Esophagus muscularis mucosa (tissue), 4 donors: Measurements from ENCODE around the gene RPH3AL. TPM values are rescaled to one million over a fixed set of nuclear protein-coding genes. Genes with fewer than 3 reads are reported as not detected.
A peak's percentile ranks its signal among the peaks of the same experiment; 100 is the strongest.

Source experiments
- DNase-seq: peaks from one replicate; pipeline ENCODE4 v3.0.0-alpha.2; 2017; ENCODE audit errors: extremely low spot score
- H3K27ac ChIP-seq, 4 donors: fragments of 200-600 bp; sonication (generic); replicated peaks in 1 of 4; 1 replicate in 3 of 4; 2 replicates in 1 of 4; pipeline ENCODE4 v1.5.1; 2016 to 2019; ENCODE audit warnings: mild to moderate bottlenecking in 1 of 4
- H3K27me3 ChIP-seq, 4 donors: fragments of 200-600 bp; sonication (generic); one replicate each; pipeline versions ENCODE4 v1.5.1 to v1.6.0; 2016 to 2019
- H3K36me3 ChIP-seq, 4 donors: fragments of 200-600 bp; sonication (generic); one replicate each; pipeline ENCODE4 v1.5.1; 2016 to 2019
- H3K4me1 ChIP-seq, 4 donors: fragments of 200-600 bp; sonication (generic); one replicate each; pipeline ENCODE4 v1.5.1; 2016 to 2019
- H3K4me3 ChIP-seq, 4 donors: fragments of 200-600 bp; sonication (generic); 1 replicate in 2 of 4; 2 replicates in 2 of 4; pipeline ENCODE4 v1.5.1; 2016 to 2019; ENCODE audit warnings: mild to moderate bottlenecking in 4 of 4, moderate library complexity in 1 of 4
- H3K9me3 ChIP-seq, 4 donors: fragments of 200-600 bp; sonication (generic); 1 replicate in 3 of 4; 2 replicates in 1 of 4; pipeline ENCODE4 v1.5.1; 2016 to 2019
- EP300 ChIP-seq: sonication (generic); formaldehyde crosslinking; IDR thresholded peaks from one replicate; pipeline ENCODE4 v1.6.1; 2017; ENCODE audit warnings: antibody characterized with exemption
- POLR2A ChIP-seq: fragments of 450-650 bp; IDR thresholded peaks from one replicate; pipeline ENCODE4 v1.6.1; 2017; ENCODE audit warnings: antibody characterized with exemption, moderate library complexity, mild to moderate bottlenecking, low read depth
- POLR2AphosphoS5 ChIP-seq, 2 donors: sonication (generic); formaldehyde crosslinking; IDR thresholded peaks; one replicate each; pipeline ENCODE4 v1.6.1; 2017; ENCODE audit warnings: antibody characterized with exemption in 2 of 2
- WGBS: methylation state at CpG from one replicate; pipeline ENCODE4 v1.1.5; 2018; 5-methylcytosine and 5-hydroxymethylcytosine counted together
- intact Hi-C: fragments of 100-400 bp; cut with DNase I; formaldehyde crosslinking; loops from one replicate; pipeline ENCODE4 v1.15.1; 2023
- total RNA-seq, 4 donors: library from RNA; depleted of rRNA; stranded (reverse); fragments of >200 nt; gene quantifications; one replicate each; pipeline versions ENCODE4 v1.1.0 to v1.2.1, GENCODE V29; 2016
- TF ChIP-seq, protein P1 (sequence below), 3 experiments: fragments of 200-600 bp in 2 of 3; fragments of 450-650 bp in 1 of 3; sonication (generic) in 2 of 3; IDR thresholded peaks; one replicate each; pipeline ENCODE4 v1.5.1; 2017 to 2019; ENCODE audit warnings: antibody characterized with exemption in 3 of 3, mild to moderate bottlenecking in 2 of 3, moderate library complexity in 1 of 3

Gene RPH3AL
- total RNA-seq, 4 donors from 2014 or later: 8.7 to 21.0 (median 14.8) TPM

GRCh38 chr17:303168-303567 lies 49.4 kb downstream of the RPH3AL start:
- TF ChIP-seq POLR2A: no peak
- TF ChIP-seq POLR2AphosphoS5 (IDR thresholded peaks at IDR 0.05): no peak
- TF ChIP-seq, protein P1, sequence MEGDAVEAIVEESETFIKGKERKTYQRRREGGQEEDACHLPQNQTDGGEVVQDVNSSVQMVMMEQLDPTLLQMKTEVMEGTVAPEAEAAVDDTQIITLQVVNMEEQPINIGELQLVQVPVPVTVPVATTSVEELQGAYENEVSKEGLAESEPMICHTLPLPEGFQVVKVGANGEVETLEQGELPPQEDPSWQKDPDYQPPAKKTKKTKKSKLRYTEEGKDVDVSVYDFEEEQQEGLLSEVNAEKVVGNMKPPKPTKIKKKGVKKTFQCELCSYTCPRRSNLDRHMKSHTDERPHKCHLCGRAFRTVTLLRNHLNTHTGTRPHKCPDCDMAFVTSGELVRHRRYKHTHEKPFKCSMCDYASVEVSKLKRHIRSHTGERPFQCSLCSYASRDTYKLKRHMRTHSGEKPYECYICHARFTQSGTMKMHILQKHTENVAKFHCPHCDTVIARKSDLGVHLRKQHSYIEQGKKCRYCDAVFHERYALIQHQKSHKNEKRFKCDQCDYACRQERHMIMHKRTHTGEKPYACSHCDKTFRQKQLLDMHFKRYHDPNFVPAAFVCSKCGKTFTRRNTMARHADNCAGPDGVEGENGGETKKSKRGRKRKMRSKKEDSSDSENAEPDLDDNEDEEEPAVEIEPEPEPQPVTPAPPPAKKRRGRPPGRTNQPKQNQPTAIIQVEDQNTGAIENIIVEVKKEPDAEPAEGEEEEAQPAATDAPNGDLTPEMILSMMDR (IDR thresholded peaks at IDR 0.05): no peak
- TF ChIP-seq EP300: no peak
- WGBS: 87% methylated on average over 9 of the region's 9 CpGs
- Histone ChIP-seq H3K27me3 (peaks cover 0 to 13% (median 0%) of the 10 kb centered on the region in 4 donors), H3K9me3 (no peaks in the 10 kb centered on the region), H3K27ac (no peak overlapping the region), H3K4me1 (peaks cover 19 to 27% (median 25%) of the 10 kb centered on the region in 4 donors), H3K36me3 (no peaks in the 10 kb centered on the region), H3K4me3 (no peak overlapping the region)
- DNase-seq: no peak
- intact Hi-C loops: no loop called here

GRCh38 chr17:302300-302698 lies 50.3 kb downstream of the RPH3AL start:
- no peak for TF ChIP-seq POLR2A
- no peak for TF ChIP-seq EP300
- TF ChIP-seq, protein P1 (IDR thresholded peaks at IDR 0.05): no peak
- no peak for TF ChIP-seq POLR2AphosphoS5 (IDR thresholded peaks at IDR 0.05)

DNA sequence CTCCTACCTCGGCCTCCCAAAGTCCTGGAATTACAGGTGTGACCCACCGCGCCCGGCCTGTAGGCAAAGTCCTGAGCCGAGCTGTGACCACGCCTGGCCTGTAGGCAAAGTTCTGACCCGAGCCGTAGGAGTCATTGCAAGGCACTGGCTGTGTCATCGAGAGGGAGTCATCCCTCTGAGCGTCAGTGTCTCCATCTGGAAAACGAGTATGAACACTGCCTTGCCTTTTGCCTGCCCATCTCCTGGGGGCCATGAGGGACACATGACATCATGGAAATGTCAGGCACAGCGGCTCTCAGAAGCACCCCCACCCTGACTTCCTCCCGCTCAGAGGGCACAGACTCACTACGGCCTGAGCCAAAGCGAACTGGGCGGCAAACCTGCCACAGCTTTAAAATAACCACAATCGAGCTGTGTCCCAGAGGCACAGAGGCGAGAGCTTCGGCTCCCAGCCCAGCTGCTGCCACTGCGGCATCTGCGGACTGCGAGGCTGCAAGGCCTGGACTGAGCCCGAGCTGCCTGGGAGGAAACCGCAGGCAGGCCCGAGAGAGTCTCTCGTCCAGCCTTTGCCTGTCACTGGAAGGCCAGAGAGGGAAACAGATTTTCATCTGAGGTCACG lies 50.8 kb downstream of the RPH3AL start:
- peak; percentile 27 to 28 for TF ChIP-seq POLR2AphosphoS5 (IDR thresholded peaks at IDR 0.05)
- no peak for TF ChIP-seq POLR2A
- no peaks in the 10 kb centered on the region for H3K9me3 ChIP-seq
- peak overlapping the region; percentile 47 to 65 (median 54) for H3K27ac ChIP-seq
- H3K4me1 ChIP-seq: peaks cover 16 to 19% (median 17%) of the 10 kb centered on the region in 4 donors
- peaks cover 0 to 26% (median 0%) of the 10 kb centered on the region in 4 donors for H3K27me3 ChIP-seq
- no peak overlapping the region for H3K4me3 ChIP-seq
- 75% methylated on average over 22 of the region's 27 CpGs for WGBS
- intact Hi-C loops: no loop called here
- DNase-seq: no peak
- H3K36me3 ChIP-seq: no peaks in the 10 kb centered on the region

More at GRCh38 chr17:302300-302698, 50.3 kb downstream of the RPH3AL start:
- peak overlapping the region; percentile 47 to 65 (median 54) for H3K27ac ChIP-seq
- DNase-seq: no peak
- intact Hi-C loops: no loop called here
- H3K4me1 ChIP-seq: peaks cover 16 to 19% (median 17%) of the 10 kb centered on the region in 4 donors
- no peaks in the 10 kb centered on the region for H3K36me3 ChIP-seq
- H3K4me3 ChIP-seq: no peak overlapping the region
- H3K9me3 ChIP-seq: no peaks in the 10 kb centered on the region
- H3K27me3 ChIP-seq: peaks cover 0 to 21% (median 0%) of the 10 kb centered on the region in 4 donors
- WGBS: 59% methylated on average over 22 of the region's 24 CpGs

DNA sequence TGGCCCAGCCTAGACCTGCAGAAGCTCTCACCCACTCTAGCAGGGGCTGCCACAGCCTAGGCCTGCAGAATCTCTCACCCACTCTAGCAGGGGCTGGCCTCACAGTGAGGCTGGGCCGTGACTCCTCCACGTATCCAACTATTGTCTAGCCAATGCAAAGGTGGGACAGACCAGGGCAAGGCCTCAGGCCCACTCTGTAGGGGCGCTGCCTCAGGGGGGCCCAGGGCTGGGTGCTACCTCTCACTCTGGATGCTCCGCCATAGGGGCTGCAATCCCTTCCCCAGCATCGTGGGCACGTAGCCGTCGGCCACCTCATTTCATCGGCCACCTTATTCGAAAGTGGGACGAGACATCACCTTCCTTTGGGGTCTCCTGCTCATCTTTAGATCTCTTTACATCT lies 51.7 kb downstream of the RPH3AL start:
- intact Hi-C loops: no loop called here
- Histone ChIP-seq H3K4me1 (peaks cover 16 to 19% (median 17%) of the 10 kb centered on the region in 4 donors), H3K27me3 (peaks cover 0 to 30% (median 0%) of the 10 kb centered on the region in 4 donors), H3K36me3 (no peaks in the 10 kb centered on the region), H3K27ac (no peak overlapping the region), H3K4me3 (no peak overlapping the region), H3K9me3 (no peaks in the 10 kb centered on the region)
- DNase-seq: no peak
- TF ChIP-seq POLR2A (no peak), POLR2AphosphoS5 (IDR thresholded peaks at IDR 0.05) (no peak), EP300 (no peak)
- TF ChIP-seq, protein P1 (IDR thresholded peaks at IDR 0.05): no peak
- 100% methylated on average over 10 of the region's 11 CpGs for WGBS

DNA sequence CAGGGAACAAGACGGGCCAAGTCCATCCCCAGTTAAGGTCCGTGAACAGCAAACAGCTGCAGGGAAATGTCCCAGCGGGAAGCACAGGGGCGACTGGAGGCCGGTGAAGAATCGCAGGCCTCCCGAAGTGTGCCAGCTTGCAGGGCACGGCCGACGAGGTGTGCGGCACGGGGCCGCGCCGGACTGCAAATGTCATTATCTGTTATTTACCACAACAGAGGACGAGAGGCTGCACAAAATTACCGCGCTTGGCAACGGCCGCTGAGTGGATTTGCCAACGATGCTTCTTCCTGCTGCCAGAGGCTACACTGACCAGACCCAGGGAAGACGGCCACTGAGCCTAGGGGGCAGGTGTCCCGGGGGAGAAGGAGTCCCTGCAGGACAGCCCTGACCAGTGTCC lies 53.1 kb downstream of the RPH3AL start:
- no peak for DNase-seq
- Histone ChIP-seq H3K27me3 (peaks cover 0 to 30% (median 0%) of the 10 kb centered on the region in 4 donors), H3K9me3 (no peaks in the 10 kb centered on the region), H3K36me3 (no peaks in the 10 kb centered on the region), H3K4me3 (no peak overlapping the region), H3K27ac (no peak overlapping the region), H3K4me1 (peaks cover 16 to 19% (median 17%) of the 10 kb centered on the region in 4 donors)
- WGBS: 87% methylated on average over 21 of the region's 23 CpGs
- no peak for TF ChIP-seq EP300
- TF ChIP-seq POLR2AphosphoS5 (IDR thresholded peaks at IDR 0.05): no peak
- TF ChIP-seq, protein P1 (IDR thresholded peaks at IDR 0.05): no peak
- TF ChIP-seq POLR2A: no peak
- intact Hi-C loops: no loop called here
